NCI-H524 treated with DMSO at 0.1 percent for 48 hours (cell line): ENCODE results near the gene MIDN.

Source experiments
- DNase-seq: peaks from one replicate; lab custom pipeline; 2025; lab: John Stamatoyannopoulos, UW

MIDN gene

DNA sequence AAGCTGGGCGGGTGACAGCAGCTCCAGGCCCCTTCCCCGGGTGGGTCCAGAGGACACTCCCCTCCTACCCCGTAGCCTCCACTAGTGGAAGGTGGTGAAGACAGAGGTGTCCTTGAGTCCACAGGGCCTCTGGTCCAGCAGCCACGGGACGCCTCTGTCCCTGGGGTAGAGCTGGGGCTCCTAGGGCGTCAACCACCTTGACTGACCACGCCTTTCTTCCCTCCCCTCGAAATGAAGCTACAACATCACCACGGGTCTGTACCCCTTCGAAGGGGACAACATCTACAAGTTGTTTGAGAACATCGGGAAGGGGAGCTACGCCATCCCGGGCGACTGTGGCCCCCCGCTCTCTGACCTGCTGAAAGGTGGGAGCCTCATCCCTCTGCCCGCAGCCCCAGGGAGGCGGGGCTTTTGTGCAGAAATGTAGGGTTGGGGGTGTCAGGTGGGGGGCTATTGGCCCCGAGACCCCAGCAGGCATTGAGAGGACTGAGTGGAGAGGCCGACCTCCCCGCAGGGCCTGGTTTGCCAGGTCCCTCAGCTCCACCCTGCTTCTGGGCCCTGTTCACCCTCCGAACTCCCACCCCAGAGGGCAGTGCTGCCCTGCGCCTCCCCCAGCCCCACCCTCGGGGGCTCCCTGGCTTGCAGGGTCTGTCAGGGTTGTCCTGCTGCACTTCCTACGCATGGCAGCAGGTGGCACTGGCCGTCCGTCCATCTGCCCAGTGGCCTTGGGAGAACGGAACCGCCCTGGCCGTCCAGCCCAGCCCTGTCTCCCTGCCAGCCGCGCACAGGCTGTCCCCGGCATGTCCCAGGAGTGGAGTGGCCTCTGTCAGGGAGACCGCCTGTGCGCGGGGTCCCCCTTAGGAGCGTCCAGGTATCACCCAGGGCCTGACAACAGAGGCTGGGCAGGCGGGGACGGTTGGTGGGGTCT, 27.1 kb upstream of the MIDN start:
- DNase-seq = no peak

DNA sequence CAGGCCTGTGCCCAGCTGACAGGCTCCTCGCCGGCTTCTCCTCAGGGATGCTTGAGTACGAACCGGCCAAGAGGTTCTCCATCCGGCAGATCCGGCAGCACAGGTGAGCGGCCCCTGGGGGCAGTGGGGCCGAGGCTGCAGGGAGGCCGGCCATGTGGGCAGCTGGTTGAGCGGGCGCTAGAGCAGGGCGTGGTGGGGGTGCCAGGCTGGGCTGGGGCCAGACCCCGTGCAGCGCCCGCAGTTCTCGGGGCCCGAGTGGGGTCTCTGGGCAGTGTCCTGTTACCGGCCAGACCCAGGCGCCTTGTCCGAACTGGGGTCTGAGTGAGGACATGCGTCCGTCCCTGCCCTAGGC, 26.5 kb upstream of the MIDN start:
- no peak for DNase-seq

GRCh38 chr19:1222394-1222793, 26.0 kb upstream of the MIDN start:
- no peak for DNase-seq

DNA sequence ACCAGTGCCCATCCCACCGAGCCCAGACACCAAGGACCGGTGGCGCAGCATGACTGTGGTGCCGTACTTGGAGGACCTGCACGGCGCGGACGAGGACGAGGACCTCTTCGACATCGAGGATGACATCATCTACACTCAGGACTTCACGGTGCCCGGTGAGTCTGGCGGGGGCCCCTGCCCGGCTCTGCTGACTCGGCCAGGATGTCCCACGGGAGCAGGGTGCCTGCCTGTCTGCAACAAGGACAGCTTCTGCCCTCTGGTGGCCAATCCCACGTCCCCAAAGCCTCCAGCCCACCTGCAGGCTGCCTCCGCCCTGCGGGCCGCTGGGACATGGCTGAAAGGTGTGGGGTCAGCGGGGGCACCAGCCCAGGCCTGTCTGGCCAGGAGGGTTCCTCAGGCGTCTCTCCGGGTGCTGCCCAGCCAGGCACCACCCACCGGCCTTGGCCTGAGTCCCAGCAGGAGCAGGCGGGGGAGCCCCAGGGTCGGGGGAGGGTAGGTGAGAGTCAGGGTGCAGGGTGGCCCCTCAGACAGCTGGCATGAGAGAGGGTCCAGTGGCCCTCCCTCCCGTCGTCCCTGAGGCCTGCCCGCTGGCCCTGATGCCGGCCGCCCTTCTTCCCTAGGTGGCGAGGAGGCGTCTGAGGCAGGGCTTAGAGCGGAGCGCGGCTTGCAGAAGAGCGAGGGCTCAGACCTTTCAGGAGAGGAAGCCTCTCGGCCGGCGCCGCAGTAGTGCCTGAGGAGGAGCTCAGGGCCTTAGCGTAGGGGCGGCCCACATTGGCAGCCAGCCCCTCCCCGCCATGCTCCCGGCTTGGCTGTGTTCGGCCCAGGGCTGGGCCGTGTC, 25.1 kb upstream of the MIDN start:
- no peak for DNase-seq

DNA sequence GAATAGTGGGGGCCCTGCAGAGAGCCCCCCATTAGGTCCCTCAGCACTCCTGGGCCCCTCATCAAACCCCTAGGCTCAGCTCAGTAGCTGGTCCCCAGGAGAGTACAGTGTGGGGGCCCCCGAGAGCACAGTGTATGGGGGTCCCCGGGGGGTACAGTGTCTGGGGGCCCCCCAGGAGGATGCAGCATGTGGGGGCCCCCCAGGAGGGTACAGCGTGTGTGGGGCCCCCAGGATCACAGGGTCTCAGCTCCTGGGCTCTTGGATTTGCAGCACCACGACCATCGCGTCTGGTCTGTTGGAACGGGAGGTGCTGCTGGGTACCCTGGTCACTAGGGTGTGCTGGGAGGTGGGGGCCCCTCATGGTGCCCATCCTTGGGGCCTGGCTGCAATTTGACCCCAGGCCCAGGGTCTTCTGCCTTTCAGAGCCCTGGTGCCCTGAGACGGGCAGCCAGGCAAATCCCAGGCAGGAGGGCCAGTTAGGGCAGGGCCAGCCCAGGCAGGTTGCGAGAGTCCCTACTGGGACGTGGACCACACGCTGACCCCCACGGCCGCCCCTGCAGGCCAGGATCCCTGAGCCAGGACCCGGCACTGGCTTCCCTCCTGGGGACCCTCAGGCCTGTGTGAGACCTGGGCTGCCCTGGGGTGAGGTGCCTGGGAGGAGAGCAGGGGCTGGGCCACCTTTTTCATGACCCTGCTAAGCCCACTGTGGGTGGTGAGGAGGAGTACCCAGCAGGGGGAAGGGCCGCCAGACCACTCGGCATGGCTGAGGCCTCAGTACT, 24.1 kb upstream of the MIDN start:
- no peak for DNase-seq

- DNase-seq = no peak
These were observed 23.5 kb upstream of the MIDN start for GRCh38 chr19:1224847-1225246.

DNA sequence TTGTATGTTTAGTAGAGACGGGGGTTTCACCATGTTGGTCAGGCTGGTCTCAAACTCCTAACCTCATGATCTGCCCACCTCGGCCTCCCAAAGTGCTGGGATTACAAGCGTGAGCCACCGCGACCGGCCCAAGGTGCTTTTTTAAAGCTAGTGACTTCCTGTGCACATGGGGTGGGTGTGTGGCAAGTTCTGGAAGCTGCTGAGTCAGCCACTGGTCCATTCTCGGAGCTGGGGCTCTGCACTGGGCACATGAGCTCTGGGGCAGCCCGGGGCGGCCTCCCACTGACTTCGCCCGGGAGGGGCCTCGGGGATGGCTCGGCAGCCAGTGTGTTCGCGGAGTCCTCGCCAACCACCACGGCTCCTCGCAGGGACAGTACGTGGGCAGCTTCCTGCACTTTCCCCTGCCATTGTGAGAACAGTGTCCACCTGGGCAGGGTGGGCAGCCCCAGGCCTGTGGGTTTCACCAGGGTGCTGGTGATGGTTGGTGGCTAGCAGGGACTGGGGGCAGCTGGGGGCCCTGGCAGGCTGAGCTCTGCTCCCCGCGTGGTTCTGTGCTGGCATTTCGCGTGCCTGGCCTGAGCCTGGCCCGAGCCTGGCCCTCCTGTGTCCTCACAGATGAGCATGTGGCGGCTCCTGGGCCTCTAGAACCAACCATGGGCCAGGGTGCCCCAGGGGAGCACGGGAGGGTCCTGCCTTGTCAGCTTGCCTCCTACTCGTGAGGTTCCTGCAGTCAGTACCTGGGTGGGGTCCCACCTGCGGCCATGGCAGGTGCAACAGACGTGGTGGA, 22.8 kb upstream of the MIDN start:
- no peak for DNase-seq

- DNase-seq = no peak
These were observed 22.2 kb upstream of the MIDN start for GRCh38 chr19:1226227-1226518.

- DNase-seq = no peak
These were observed 21.7 kb upstream of the MIDN start for GRCh38 chr19:1226522-1227303.

GRCh38 chr19:1227304-1228054, 20.9 kb upstream of the MIDN start:
- DNase-seq = no peak

DNA sequence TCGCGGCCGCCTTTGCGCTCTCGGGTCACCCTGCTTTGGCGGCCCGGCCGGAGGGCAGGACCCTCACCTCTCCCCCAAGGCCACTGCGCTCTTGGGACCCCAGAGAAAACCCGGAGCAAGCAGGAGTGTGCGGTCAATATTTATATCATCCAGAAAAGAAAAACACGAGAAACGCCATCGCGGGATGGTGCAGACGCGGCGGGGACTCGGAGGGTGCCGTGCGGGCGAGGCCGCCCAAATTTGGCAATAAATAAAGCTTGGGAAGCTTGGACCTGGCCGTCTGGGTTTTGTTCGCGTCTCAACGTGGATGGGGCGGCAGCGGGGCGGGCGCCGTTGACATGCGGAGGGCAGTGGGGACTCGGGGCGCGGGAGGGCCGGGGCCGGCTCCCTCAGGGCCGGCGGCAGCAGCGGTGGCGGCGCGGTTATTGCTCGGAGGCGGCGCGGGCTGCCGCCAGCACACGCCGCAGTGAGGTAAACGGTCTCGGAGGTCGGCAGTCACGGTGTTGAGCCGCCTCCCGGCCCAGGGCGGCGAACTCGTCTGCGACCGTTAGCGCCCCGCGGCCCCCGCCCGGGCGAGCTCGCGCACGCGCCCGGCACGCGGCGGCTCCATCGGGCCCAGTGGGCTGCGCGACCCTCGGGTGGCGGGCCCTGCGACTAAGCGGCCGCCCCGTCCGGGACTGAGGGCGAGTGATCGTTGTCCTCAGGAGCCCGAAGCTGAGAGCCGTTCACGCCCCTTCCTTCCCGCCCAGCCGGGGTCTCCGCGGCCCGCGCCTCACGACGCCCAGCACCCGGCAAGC, 20.0 kb upstream of the MIDN start:
- DNase-seq = no peak

DNA sequence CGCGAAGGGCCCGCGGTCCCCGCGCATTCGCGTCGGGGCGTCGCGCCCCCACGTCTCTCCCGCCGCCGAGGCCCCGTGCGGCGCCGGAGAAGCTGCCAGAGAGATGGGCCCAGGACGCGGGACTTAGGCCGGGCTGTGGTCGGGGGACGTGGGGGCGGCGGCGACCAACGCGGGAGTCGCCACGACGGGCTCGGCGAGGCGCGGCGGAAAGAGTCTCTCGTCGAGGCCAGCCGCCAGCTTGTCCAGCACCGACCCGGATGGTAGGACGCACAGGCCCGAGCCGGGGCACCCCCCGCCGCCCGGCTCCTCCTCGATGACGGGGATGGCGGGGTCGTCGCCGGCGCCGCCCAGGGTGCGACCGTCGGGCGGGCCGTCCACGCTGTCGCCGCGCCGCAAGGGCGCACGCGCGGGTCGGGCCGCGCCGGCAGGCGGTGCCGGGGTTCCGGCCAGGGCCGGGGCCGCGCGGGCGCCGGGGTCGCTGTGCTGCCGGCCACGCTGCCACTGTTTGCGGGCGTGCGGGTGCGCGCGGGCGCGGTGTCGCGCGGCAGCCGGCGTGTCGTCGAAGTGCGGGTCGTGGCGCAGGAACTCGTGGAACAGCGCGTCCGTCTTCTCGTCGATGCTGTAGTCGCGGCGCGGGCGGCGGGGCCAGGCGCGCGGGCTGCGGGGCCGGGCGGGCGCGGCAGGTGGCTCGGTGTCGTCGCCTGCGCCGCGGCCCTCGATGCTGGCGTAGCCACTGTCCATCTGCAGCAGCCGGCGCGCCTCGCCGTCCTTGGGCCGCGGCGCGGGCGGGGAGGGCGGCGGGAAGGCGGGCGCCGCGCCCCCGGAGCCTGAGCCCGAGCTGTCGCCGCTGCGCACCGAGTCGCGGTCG, 19.1 kb upstream of the MIDN start:
- no peak for DNase-seq

DNA sequence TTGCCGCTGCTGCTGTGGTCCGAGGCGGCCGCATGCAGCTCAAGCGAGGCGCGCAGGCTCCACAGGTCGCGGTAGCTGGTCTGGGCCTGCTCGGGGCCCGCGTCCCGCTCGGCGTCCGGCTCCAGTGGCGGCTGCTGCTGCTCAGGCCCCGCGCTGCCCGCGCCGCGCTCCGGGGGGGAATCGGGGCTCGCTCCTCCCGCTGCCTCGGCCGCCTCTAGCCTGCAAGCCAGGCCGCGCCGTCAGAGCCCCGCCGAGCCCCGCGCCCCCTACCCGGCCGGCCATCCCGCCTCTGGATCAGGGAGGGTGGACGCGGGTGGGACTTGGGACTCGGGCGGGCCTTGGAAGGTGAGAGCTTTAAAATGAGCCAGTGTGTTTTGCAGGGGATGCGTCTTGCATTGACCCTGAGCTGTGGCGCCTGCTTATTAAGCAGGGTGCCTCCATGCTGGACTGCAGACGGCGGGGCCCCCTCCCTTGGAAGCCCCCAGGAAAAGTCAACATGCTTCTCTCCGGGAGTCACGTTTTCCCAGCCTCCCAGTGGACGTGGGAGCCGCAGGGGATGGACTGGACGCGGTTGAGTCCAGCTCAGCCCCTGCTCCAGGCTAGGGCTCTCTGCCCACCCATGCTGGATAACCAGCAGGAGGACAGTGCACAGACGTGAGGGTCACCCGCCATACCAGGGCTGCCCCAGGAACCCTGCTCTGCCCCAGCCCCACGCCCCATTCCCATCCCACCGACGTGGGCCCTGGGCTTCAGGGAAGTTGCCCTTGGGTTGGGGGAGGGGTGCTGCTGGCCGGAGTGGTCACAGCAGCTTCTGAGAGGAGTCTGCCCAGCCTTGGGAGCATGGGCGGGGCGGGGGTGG, 18.2 kb upstream of the MIDN start:
- DNase-seq = no peak

DNA sequence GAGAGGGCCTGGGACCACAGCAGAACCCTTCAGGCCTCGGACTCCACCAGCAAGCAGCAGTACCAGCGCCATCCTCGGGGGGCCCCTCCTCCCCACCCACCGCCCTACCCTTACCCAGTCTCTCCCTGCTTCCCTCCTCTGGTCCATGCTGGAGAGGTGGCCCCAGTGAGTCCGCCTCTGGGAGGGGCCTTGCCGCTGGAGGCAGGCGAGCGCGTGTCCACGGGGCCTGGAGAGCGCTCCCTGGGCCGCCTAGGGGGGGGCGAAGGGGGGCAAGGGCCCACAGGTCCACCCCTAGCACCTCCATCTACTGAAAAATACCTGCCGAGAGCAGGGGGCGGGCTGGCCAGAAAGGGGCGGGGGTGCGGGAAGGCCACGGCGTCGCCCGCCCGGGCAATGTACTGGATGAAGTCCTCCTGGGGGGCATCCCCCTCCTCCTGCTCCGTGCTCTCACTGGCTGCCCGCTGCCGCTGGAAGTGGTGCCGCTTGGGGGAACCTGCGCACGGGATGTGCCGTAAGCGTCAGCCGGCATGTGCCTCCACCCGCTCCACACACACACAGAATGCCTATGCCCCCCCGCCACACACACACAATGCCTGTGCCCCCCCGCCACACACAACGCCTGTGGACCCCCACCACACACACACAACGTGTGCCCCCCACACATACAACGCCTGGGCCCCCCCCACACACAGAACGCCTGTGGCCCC, 17.4 kb upstream of the MIDN start:
- no peak for DNase-seq

DNA sequence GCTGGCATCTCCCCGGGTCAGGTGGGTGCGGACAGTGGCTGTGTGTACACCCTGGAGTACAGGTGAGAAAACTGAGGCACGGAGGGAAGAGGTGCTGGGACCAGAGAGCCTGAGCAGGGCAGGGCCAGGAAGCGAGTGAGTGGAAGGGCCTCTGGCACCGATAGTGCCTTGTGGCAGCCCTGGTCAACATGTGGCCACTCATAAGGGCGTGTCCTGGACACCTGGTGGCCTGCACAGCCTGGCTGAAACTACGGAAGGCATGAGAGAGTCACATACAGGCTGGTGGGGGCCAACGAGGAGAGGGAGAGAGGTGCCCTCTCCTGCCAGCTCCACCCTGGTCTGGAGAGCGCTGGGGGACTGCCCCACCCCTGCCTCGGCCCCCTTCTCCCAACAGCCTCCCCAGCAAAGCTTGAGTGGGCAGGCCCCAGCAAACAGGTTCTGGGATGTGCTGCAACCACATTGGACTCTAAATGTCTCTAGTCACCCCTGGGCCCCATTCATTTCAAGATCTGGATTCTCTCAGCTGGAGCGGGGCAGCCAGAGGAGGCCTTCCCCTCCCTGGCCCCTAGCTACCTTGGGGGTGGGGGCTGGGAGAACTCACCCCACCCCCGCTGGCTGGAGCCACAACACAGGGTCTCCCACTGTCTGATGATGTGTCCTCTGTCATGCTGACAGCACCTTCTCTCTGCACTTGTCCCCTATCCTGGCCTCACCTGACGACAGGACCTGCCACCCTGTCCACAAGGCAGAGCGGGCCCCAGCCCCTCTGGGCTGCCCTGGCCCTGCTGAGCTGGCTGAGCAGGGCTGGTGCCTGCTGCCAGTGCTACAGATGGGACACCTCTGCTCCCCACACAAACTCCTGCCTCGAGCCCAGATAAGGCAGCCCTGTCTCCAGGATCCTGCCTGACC, 16.4 kb upstream of the MIDN start:
- no peak for DNase-seq

DNA sequence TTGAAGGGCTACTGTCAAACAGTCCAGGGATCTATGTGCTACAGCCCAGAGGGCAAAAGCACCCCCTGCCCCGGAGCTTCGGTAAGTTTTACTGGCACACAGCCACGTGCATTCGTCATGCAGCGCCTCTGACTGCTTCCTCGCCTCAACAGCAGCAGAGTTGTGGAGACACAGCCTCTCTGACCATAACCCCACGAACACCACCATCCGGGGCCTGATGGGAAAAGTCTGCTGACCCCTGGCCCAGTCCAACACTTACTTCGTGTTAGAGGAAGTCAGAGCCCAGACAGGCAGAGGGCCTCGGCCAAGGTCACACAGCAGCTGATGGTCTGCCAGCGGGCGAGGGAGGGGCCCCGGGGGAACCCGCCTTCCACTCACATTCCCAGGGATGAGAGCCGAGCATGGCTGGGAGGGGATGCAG, 15.7 kb upstream of the MIDN start:
- no peak for DNase-seq
